Suprapubic skin (tissue), 4 donors: ENCODE measurements around the gene WNK3. TPM values are rescaled to one million over a fixed set of nuclear protein-coding genes. Genes with fewer than 3 reads are reported as not detected.
"Not testable (repeated sequence)": the region's sequence is repeated elsewhere in the genome, so short reads cannot be mapped to it uniquely, and the experiment has no call there.

Experiments used
- DNase-seq, 2 donors: peaks; one replicate each; pipeline ENCODE4 v3.0.0-alpha.2; 2019; ENCODE audit warnings: low spot score in 2 of 2
- H3K27ac ChIP-seq: fragments of 200-600 bp; sonication (generic); one replicate; pipeline ENCODE4 v1.5.1; 2019
- H3K27me3 ChIP-seq: fragments of 200-600 bp; sonication (generic); one replicate; pipeline ENCODE4 v1.5.1; 2019
- H3K36me3 ChIP-seq: fragments of 200-600 bp; sonication (generic); one replicate; pipeline ENCODE4 v1.5.1; 2019
- H3K4me1 ChIP-seq: fragments of 200-600 bp; sonication (generic); one replicate; pipeline ENCODE4 v1.5.1; 2019
- H3K4me3 ChIP-seq: fragments of 200-600 bp; sonication (generic); one replicate; pipeline ENCODE4 v1.5.1; 2019; ENCODE audit warnings: mild to moderate bottlenecking
- H3K9me3 ChIP-seq: fragments of 200-600 bp; sonication (generic); one replicate; pipeline ENCODE4 v1.5.1; 2019
- CTCF ChIP-seq, 2 donors: fragments of 200-600 bp in 1 of 2; fragments of 450-650 bp in 1 of 2; sonication (generic) in 1 of 2; IDR thresholded peaks; one replicate each; pipeline ENCODE4 v1.5.1; 2016 to 2019; ENCODE audit warnings: antibody characterized with exemption in 2 of 2, mild to moderate bottlenecking in 1 of 2, moderate library complexity in 1 of 2
- EP300 ChIP-seq: sonication (generic); formaldehyde crosslinking; IDR thresholded peaks from one replicate; pipeline ENCODE4 v1.6.1; 2017; ENCODE audit warnings: antibody characterized with exemption
- POLR2A ChIP-seq, 2 donors: fragments of 450-650 bp; IDR thresholded peaks; one replicate each; pipeline ENCODE4 v1.6.1; 2017; ENCODE audit warnings: antibody characterized with exemption in 2 of 2, mild to moderate bottlenecking in 2 of 2, moderate library complexity in 2 of 2
- POLR2AphosphoS5 ChIP-seq, 3 donors: sonication (generic); formaldehyde crosslinking; IDR thresholded peaks; one replicate each; pipeline ENCODE4 v1.6.1; 2017; ENCODE audit warnings: antibody characterized with exemption in 3 of 3
- WGBS: methylation state at CpG from one replicate; pipeline ENCODE4 v1.1.5; 2018; 5-methylcytosine and 5-hydroxymethylcytosine counted together
- total RNA-seq, 4 donors: library from RNA; depleted of rRNA; stranded (reverse); fragments of >200 nt; gene quantifications; one replicate each; pipeline ENCODE4 v1.1.0, GENCODE V29; 2016

WNK3 gene
- total RNA-seq, result 1 to 10 TPM in 2 of 4 donors, under 1 TPM in 2; 0.34 to 1.4 (median 0.82) TPM

GRCh38 chrX:54357414-54358377 lies at the start of gene WNK3:
WNK3 (minus strand) TSS chrX:54358046.
- H3K27me3 ChIP-seq, result no peaks in the 10 kb centered on the region
- peak within 1 kb of the TSS; percentile 59 for H3K27ac ChIP-seq
- no peaks in the 10 kb centered on the region for H3K36me3 ChIP-seq
- H3K9me3 ChIP-seq, result no peaks in the 10 kb centered on the region
- peaks cover 10% of the 10 kb centered on the region for H3K4me1 ChIP-seq
- H3K4me3 ChIP-seq, result peak within 1 kb of the TSS; percentile 53
- 54% methylated on average over 81 of the region's 88 CpGs for WGBS
- peak; percentile 75 to 84 for DNase-seq
- TF ChIP-seq CTCF (IDR thresholded peaks at IDR 0.05) (no peak), EP300 (no peak), POLR2AphosphoS5 (IDR thresholded peaks at IDR 0.05) (no peak), POLR2A (IDR thresholded peaks at IDR 0.05) (no peak)

- Histone ChIP-seq H3K4me1 (no peaks in the 10 kb centered on the region), H3K4me3 (no peak overlapping the region), H3K27ac (no peak overlapping the region), H3K36me3 (no peaks in the 10 kb centered on the region), H3K9me3 (no peaks in the 10 kb centered on the region), H3K27me3 (no peaks in the 10 kb centered on the region)
- TF ChIP-seq EP300 (no peak), POLR2A (IDR thresholded peaks at IDR 0.05) (no peak), CTCF (IDR thresholded peaks at IDR 0.05) (no peak), POLR2AphosphoS5 (IDR thresholded peaks at IDR 0.05) (no peak)
- DNase-seq, result no peak
- 64% methylated on average over 2 of the region's 2 CpGs for WGBS
Measured at GRCh38 chrX:54407266-54407665, 49.4 kb upstream of the WNK3 start.

- DNase-seq, result no peak
Measured at GRCh38 chrX:54397113-54397512, 39.3 kb upstream of the WNK3 start.

GRCh38 chrX:54386314-54386713 lies 28.5 kb upstream of the WNK3 start:
- TF ChIP-seq EP300 (no peak), CTCF (IDR thresholded peaks at IDR 0.05) (no peak), POLR2A (IDR thresholded peaks at IDR 0.05) (no peak), POLR2AphosphoS5 (IDR thresholded peaks at IDR 0.05) (no peak)
- Histone ChIP-seq H3K27ac (no peak overlapping the region), H3K4me1 (no peaks in the 10 kb centered on the region), H3K9me3 (no peaks in the 10 kb centered on the region), H3K27me3 (no peaks in the 10 kb centered on the region), H3K36me3 (no peaks in the 10 kb centered on the region), H3K4me3 (no peak overlapping the region)
- DNase-seq, result no peak
- WGBS, result 48% methylated on average over 1 of the region's 1 CpG

More at GRCh38 chrX:54397113-54397512, 39.3 kb upstream of the WNK3 start:
- H3K9me3 ChIP-seq, result no peaks in the 10 kb centered on the region
- H3K27ac ChIP-seq, result no peak overlapping the region
- H3K4me1 ChIP-seq, result no peaks in the 10 kb centered on the region
- H3K4me3 ChIP-seq, result no peak overlapping the region
- TF ChIP-seq EP300 (no peak), CTCF (IDR thresholded peaks at IDR 0.05) (no peak), POLR2AphosphoS5 (IDR thresholded peaks at IDR 0.05) (no peak), POLR2A (IDR thresholded peaks at IDR 0.05) (no peak)
- H3K36me3 ChIP-seq, result no peaks in the 10 kb centered on the region
- WGBS, result 50% methylated on average over 1 of the region's 1 CpG
- H3K27me3 ChIP-seq, result no peaks in the 10 kb centered on the region

- not testable (repeated sequence) for H3K27ac ChIP-seq, H3K36me3 ChIP-seq, H3K4me1 ChIP-seq, DNase-seq, H3K4me3 ChIP-seq, H3K27me3 ChIP-seq, H3K9me3 ChIP-seq
- 81% methylated on average over 5 of the region's 5 CpGs for WGBS
Measured at GRCh38 chrX:54384661-54385060, 26.8 kb upstream of the WNK3 start.
